SK-N-SH (cell line): ENCODE measurements around the gene TM2D3. TPM values are rescaled to one million over a fixed set of nuclear protein-coding genes. Genes with fewer than 3 reads are reported as not detected.

Experiments
- CTCF ChIA-PET: fragments of 300-600, 350-600 bp; formaldehyde crosslinking; extraction: SDS; loops from one replicate; lab custom pipeline; 2021; lab: Yijun Ruan, JAX
- POLR2A ChIA-PET: fragments of 350-600 bp; sonication (Branson Sonifier 250); formaldehyde crosslinking; extraction: SDS; loops from one replicate; lab custom pipeline; 2020; ENCODE audit warnings: antibody characterized with exemption, inconsistent platforms; lab: Yijun Ruan, JAX
- DNase-seq: peaks from one replicate; pipeline ENCODE4 v3.0.0; 2012
- H2AFZ ChIP-seq: fragments of 200-600 bp; sonication (generic); 2 replicates; pipeline ENCODE4 v1.8.1; 2016; ENCODE audit warnings: antibody characterized with exemption, mild to moderate bottlenecking, low read depth
- H3F3A ChIP-seq: fragments of 200-600 bp; sonication (generic); replicated peaks from 2 replicates; pipeline ENCODE3; 2016; ENCODE audit warnings: antibody characterized with exemption, mild to moderate bottlenecking; ENCODE audit not compliant: insufficient read depth
- H3K27ac ChIP-seq, 2 experiments: fragments of 200-500 bp in 1 of 2; fragments of 200-600 bp in 1 of 2; sonication (Bioruptor generic) in 1 of 2; sonication (generic), shearing (Covaris generic) in 1 of 2; 2 replicates each; pipeline versions ENCODE4 v1.5.1 to v1.6.1; 2014 to 2016; ENCODE audit warnings: low read depth in 2 of 2, inconsistent platforms in 1 of 2, low read length in 1 of 2, mild to moderate bottlenecking in 1 of 2, mixed read lengths in 1 of 2
- H3K27me3 ChIP-seq: fragments of 200-600 bp; sonication (generic), shearing (Covaris generic); 2 replicates; pipeline ENCODE4 v1.6.1; 2016; ENCODE audit warnings: mixed run types; ENCODE audit not compliant: insufficient read depth
- H3K36me3 ChIP-seq, 2 experiments: fragments of 200-500 bp in 1 of 2; fragments of 200-600 bp in 1 of 2; sonication (Bioruptor generic) in 1 of 2; sonication (generic) in 1 of 2; replicated peaks in 1 of 2; 2 replicates each; pipeline versions ENCODE3 to v1.5.1; 2014 to 2016; ENCODE audit warnings: low read length in 1 of 2, mild to moderate bottlenecking in 1 of 2; ENCODE audit not compliant: insufficient read depth in 2 of 2, control insufficient read depth in 1 of 2
- H3K4me1 ChIP-seq, 2 experiments: fragments of 200-500 bp in 1 of 2; fragments of 200-600 bp in 1 of 2; sonication (Bioruptor generic) in 1 of 2; sonication (generic), shearing (Covaris generic) in 1 of 2; 2 replicates each; pipeline versions ENCODE4 v1.5.1 to v1.6.1; 2014 to 2016; ENCODE audit warnings: low read depth in 1 of 2, low read length in 1 of 2, mixed run types in 1 of 2; ENCODE audit not compliant: insufficient read depth in 2 of 2, control insufficient read depth in 1 of 2
- H3K4me2 ChIP-seq: fragments of 200-600 bp; sonication (generic), shearing (Covaris generic); 2 replicates; pipeline ENCODE4 v1.6.1; 2017; ENCODE audit warnings: mixed run types
- H3K4me3 ChIP-seq, 2 experiments: fragments of 200-500 bp in 1 of 2; fragments of 200-600 bp in 1 of 2; sonication (Bioruptor generic) in 1 of 2; sonication (generic), shearing (Covaris generic) in 1 of 2; 2 replicates each; pipeline versions ENCODE4 v1.5.1 to v1.8.1; 2014 to 2016; ENCODE audit warnings: low read depth in 2 of 2, inconsistent platforms in 1 of 2, low read length in 1 of 2, mild to moderate bottlenecking in 1 of 2, mixed read lengths in 1 of 2, moderate library complexity in 1 of 2
- H3K79me2 ChIP-seq: fragments of 200-600 bp; sonication (generic); 2 replicates; pipeline ENCODE4 v1.8.1; 2017; ENCODE audit warnings: mild to moderate bottlenecking; ENCODE audit not compliant: insufficient read depth
- H3K9ac ChIP-seq: fragments of 200-600 bp; sonication (generic); 2 replicates; pipeline ENCODE4 v1.6.1; 2017; ENCODE audit warnings: mixed run types
- H3K9me2 ChIP-seq: fragments of 200-600 bp; sonication (generic); 2 replicates; pipeline ENCODE4 v1.6.1; 2017; ENCODE audit warnings: mixed run types
- H3K9me3 ChIP-seq: fragments of 200-600 bp; sonication (generic); 2 replicates; pipeline ENCODE4 v1.6.1; 2017; ENCODE audit warnings: mixed run types, mild to moderate bottlenecking, moderate library complexity
- H4K20me1 ChIP-seq: fragments of 200-600 bp; sonication (generic); 2 replicates; pipeline ENCODE4 v1.6.1; 2017; ENCODE audit warnings: mild to moderate bottlenecking, mixed run types; ENCODE audit not compliant: insufficient read depth
- EZH2phosphoT487 ChIP-seq: fragments of 200-600 bp; sonication (generic); IDR thresholded peaks from 2 replicates; pipeline ENCODE4 v1.6.1; 2017; ENCODE audit warnings: low read depth, mixed run types, mild to moderate bottlenecking, antibody characterized with exemption, moderate library complexity, borderline replicate concordance
- FOSL2 ChIP-seq: IDR thresholded peaks from 2 replicates; pipeline ENCODE4 v1.4.0; 2012; ENCODE audit warnings: low read depth, mild to moderate bottlenecking, moderate library complexity, borderline replicate concordance
- FOXM1 ChIP-seq: IDR thresholded peaks from 2 replicates; pipeline ENCODE4 v1.4.0; 2012; ENCODE audit warnings: low read depth, mild to moderate bottlenecking
- GATA2 ChIP-seq: sonication (generic); formaldehyde crosslinking; IDR thresholded peaks from 2 replicates; pipeline ENCODE4 v1.5.0; 2020; ENCODE audit warnings: mild to moderate bottlenecking, missing genetic modification reagents
- MXI1 ChIP-seq: IDR thresholded peaks from 2 replicates; pipeline ENCODE4 v1.6.1; 2012; ENCODE audit warnings: mild to moderate bottlenecking, low read depth, low read length, improper control_type of control experiment
- NFIC ChIP-seq: IDR thresholded peaks from 2 replicates; pipeline ENCODE4 v1.4.0; 2012; ENCODE audit warnings: borderline replicate concordance
- PBX3 ChIP-seq: IDR thresholded peaks from 2 replicates; pipeline ENCODE4; 2012
- RCOR1 ChIP-seq: fragments of 150-350 bp; IDR thresholded peaks from 2 replicates; pipeline ENCODE4 v1.6.1; 2017; ENCODE audit warnings: antibody characterized with exemption, low read length
- RXRA ChIP-seq: IDR thresholded peaks from 2 replicates; pipeline ENCODE4 v1.4.0; 2012; ENCODE audit warnings: low read depth, mild to moderate bottlenecking, borderline replicate concordance
- SIN3A ChIP-seq: IDR thresholded peaks from 2 replicates; pipeline ENCODE4 v1.6.1; 2012; ENCODE audit warnings: low read depth, mild to moderate bottlenecking, low read length, moderate library complexity, borderline replicate concordance
- SMC3 ChIP-seq: IDR thresholded peaks from 2 replicates; pipeline ENCODE4 v1.6.1; 2012; ENCODE audit warnings: low read depth, low read length, improper control_type of control experiment
- WGBS: methylation state at CpG from one replicate; pipeline ENCODE4 v1.1.6; 2017; ENCODE audit warnings: low lambda C conversion rate; 5-methylcytosine and 5-hydroxymethylcytosine counted together
- polyA plus RNA-seq, 3 experiments: library from polyadenylated mRNA; depleted of rRNA; stranded (reverse); fragments of >200 nt; gene quantifications; 2 replicates each; pipeline ENCODE4 v1.2.3, GENCODE V29; 2012
- TF ChIP-seq, protein P1 (sequence below): fragments of 150-350 bp; IDR thresholded peaks from 2 replicates; pipeline ENCODE4 v1.6.1; 2017; ENCODE audit warnings: antibody characterized with exemption, low read length, low read depth, borderline replicate concordance
- TF ChIP-seq, protein P2 (sequence below): IDR thresholded peaks from 2 replicates; pipeline ENCODE4 v1.6.1; 2012; ENCODE audit warnings: mild to moderate bottlenecking, low read depth, low read length, moderate library complexity

TM2D3 gene
- polyA plus RNA-seq, 1 of the 3 experiments (the other 2 are of a cell fraction): 73.3 TPM

- Histone ChIP-seq H3K27ac (no peak overlapping the region), H3K4me1 (no peaks in the 10 kb centered on the region), H3K9me2 (no peaks in the 10 kb centered on the region), H3F3A (no peaks in the 10 kb centered on the region), H4K20me1 (no peaks in the 10 kb centered on the region), H3K9me3 (no peaks in the 10 kb centered on the region), H2AFZ (no peak overlapping the region), H3K4me3 (no peak overlapping the region), H3K27me3 (no peaks in the 10 kb centered on the region), H3K36me3 (no peaks in the 10 kb centered on the region), H3K79me2 (no peaks in the 10 kb centered on the region), H3K9ac (no peak overlapping the region), H3K4me2 (no peak overlapping the region)
- 40% methylated on average over 6 of the region's 6 CpGs for WGBS
- no peak for DNase-seq
- ChIA-PET CTCF (no interaction called here), POLR2A (no interaction called here)
- TF ChIP-seq EZH2phosphoT487: no peak
- no peak for TF ChIP-seq GATA2 (CRISPR knock-in tag)
Measured at GRCh38 chr15:101602801-101603200, 49.4 kb downstream of the TM2D3 start.

GRCh38 chr15:101600035-101600434 lies 52.1 kb downstream of the TM2D3 start:
- Histone ChIP-seq H3K9me2 (no peaks in the 10 kb centered on the region), H3K4me1 (no peaks in the 10 kb centered on the region), H3K9me3 (no peaks in the 10 kb centered on the region), H3K4me2 (no peak overlapping the region), H3K27ac (no peak overlapping the region), H3K79me2 (no peaks in the 10 kb centered on the region), H3K36me3 (no peaks in the 10 kb centered on the region), H4K20me1 (no peaks in the 10 kb centered on the region), H3K4me3 (no peak overlapping the region), H2AFZ (no peak overlapping the region), H3K27me3 (no peaks in the 10 kb centered on the region), H3F3A (no peaks in the 10 kb centered on the region), H3K9ac (no peak overlapping the region)
- POLR2A ChIA-PET: no interaction called here
- TF ChIP-seq MXI1 (no peak), PBX3 (no peak), SIN3A (no peak), NFIC (no peak), SMC3 (no peak), RXRA (no peak), FOSL2 (no peak), FOXM1 (no peak), RCOR1 (no peak)
- TF ChIP-seq, protein P1, sequence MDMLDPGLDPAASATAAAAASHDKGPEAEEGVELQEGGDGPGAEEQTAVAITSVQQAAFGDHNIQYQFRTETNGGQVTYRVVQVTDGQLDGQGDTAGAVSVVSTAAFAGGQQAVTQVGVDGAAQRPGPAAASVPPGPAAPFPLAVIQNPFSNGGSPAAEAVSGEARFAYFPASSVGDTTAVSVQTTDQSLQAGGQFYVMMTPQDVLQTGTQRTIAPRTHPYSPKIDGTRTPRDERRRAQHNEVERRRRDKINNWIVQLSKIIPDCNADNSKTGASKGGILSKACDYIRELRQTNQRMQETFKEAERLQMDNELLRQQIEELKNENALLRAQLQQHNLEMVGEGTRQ: no peak
- TF ChIP-seq, protein P2, sequence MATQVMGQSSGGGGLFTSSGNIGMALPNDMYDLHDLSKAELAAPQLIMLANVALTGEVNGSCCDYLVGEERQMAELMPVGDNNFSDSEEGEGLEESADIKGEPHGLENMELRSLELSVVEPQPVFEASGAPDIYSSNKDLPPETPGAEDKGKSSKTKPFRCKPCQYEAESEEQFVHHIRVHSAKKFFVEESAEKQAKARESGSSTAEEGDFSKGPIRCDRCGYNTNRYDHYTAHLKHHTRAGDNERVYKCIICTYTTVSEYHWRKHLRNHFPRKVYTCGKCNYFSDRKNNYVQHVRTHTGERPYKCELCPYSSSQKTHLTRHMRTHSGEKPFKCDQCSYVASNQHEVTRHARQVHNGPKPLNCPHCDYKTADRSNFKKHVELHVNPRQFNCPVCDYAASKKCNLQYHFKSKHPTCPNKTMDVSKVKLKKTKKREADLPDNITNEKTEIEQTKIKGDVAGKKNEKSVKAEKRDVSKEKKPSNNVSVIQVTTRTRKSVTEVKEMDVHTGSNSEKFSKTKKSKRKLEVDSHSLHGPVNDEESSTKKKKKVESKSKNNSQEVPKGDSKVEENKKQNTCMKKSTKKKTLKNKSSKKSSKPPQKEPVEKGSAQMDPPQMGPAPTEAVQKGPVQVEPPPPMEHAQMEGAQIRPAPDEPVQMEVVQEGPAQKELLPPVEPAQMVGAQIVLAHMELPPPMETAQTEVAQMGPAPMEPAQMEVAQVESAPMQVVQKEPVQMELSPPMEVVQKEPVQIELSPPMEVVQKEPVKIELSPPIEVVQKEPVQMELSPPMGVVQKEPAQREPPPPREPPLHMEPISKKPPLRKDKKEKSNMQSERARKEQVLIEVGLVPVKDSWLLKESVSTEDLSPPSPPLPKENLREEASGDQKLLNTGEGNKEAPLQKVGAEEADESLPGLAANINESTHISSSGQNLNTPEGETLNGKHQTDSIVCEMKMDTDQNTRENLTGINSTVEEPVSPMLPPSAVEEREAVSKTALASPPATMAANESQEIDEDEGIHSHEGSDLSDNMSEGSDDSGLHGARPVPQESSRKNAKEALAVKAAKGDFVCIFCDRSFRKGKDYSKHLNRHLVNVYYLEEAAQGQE: no peak
- WGBS: 30% methylated on average over 4 of the region's 4 CpGs
- CTCF ChIA-PET: interaction anchor here (1.4 kb wide), 1 partner anchor 14 kb away, joined by 4 read pairs; no protein-coding TSS in a partner anchor
- DNase-seq: no peak
